Keratinocyte (primary cell): Measurements from ENCODE around the gene GFAP. TPM values are rescaled to one million over a fixed set of nuclear protein-coding genes. Genes with fewer than 3 reads are reported as not detected.

ENCODE experiments used
- DNase-seq: peaks from one replicate; pipeline ENCODE4 v3.0.0-alpha.2; 2011; ENCODE audit warnings: low read depth, missing footprints, low spot score
- FAIRE-seq: peaks from 2 replicates; lab custom pipeline; 2011; peaks lifted over from hg19 to GRCh38; lab: Jason Lieb, UNC
- H2AFZ ChIP-seq: 2 replicates; pipeline ENCODE4 v1.6.0; 2012; ENCODE audit warnings: low read length, control low read depth, inconsistent platforms; ENCODE audit not compliant: control insufficient read depth
- H3K27ac ChIP-seq: 2 replicates; pipeline ENCODE4 v1.5.1; 2011; ENCODE audit warnings: low read length; ENCODE audit not compliant: control insufficient read depth, insufficient read depth
- H3K27me3 ChIP-seq: 3 replicates; pipeline ENCODE4 v1.6.0; 2011; ENCODE audit warnings: low read length; ENCODE audit not compliant: control insufficient read depth, insufficient read depth; ENCODE audit errors: extremely low read depth
- H3K36me3 ChIP-seq, 2 experiments: 2 replicates in 1 of 2; 3 replicates in 1 of 2; pipeline ENCODE4 v1.5.1; 2011; ENCODE audit warnings: low read length in 2 of 2, mild to moderate bottlenecking in 1 of 2; ENCODE audit not compliant: control insufficient read depth in 2 of 2, insufficient read depth in 2 of 2; ENCODE audit errors: extremely low read depth in 1 of 2
- H3K4me1 ChIP-seq: 3 replicates; pipeline ENCODE4 v1.5.1; 2011; ENCODE audit warnings: low read length; ENCODE audit not compliant: control insufficient read depth, insufficient read depth; ENCODE audit errors: extremely low read depth
- H3K4me2 ChIP-seq: 3 replicates; pipeline ENCODE4 v1.6.0; 2011; ENCODE audit warnings: low read depth, low read length; ENCODE audit not compliant: control insufficient read depth, insufficient read depth; ENCODE audit errors: extremely low read depth
- H3K4me3 ChIP-seq, 3 experiments: fragments of 200-600 bp in 1 of 3; sonication (generic) in 1 of 3; 2 replicates in 2 of 3; 3 replicates in 1 of 3; pipeline ENCODE4 v1.5.1; 2011 to 2016; ENCODE audit warnings: low read length in 3 of 3, mild to moderate bottlenecking in 3 of 3, control low read depth in 2 of 3, inconsistent platforms in 1 of 3, low read depth in 1 of 3, mixed read lengths in 1 of 3, mixed run types in 1 of 3, moderate library complexity in 1 of 3; ENCODE audit not compliant: control insufficient read depth in 2 of 3, insufficient read depth in 2 of 3; ENCODE audit errors: extremely low read depth in 1 of 3
- H3K79me2 ChIP-seq: 2 replicates; pipeline ENCODE4 v1.6.0; 2012; ENCODE audit warnings: low read length; ENCODE audit not compliant: control insufficient read depth, insufficient read depth
- H3K9ac ChIP-seq: 3 replicates; pipeline ENCODE4 v1.6.0; 2011; ENCODE audit warnings: low read length; ENCODE audit not compliant: control insufficient read depth, insufficient read depth; ENCODE audit errors: extremely low read depth
- H3K9me1 ChIP-seq: 3 replicates; pipeline ENCODE4 v1.6.0; 2011; ENCODE audit warnings: low read length; ENCODE audit not compliant: control insufficient read depth, insufficient read depth; ENCODE audit errors: extremely low read depth
- H3K9me3 ChIP-seq: 2 replicates; pipeline ENCODE4 v1.5.1; 2012; ENCODE audit warnings: low read depth, low read length; ENCODE audit not compliant: control insufficient read depth
- H4K20me1 ChIP-seq: 3 replicates; pipeline ENCODE4 v1.6.0; 2011; ENCODE audit warnings: low read length; ENCODE audit not compliant: control insufficient read depth, insufficient read depth; ENCODE audit errors: extremely low read depth
- EZH2 ChIP-seq: IDR thresholded peaks from one replicate; pipeline ENCODE4 v1.6.1; 2012; ENCODE audit warnings: inconsistent platforms, mild to moderate bottlenecking, low read length, moderate library complexity
- dilution Hi-C: fragments of 300-500 bp; cut with MboI; formaldehyde crosslinking; loops from one replicate; pipeline ENCODE4 v1.7.0; 2020; ENCODE audit warnings: low sequenced_read_pairs; ENCODE audit not compliant: extremely low pct_ligation_motif_present
- polyA plus RNA-seq, 5 experiments: library from polyadenylated mRNA; depleted of rRNA in 3 of 5; stranded (reverse) in 3 of 5; stranded (forward) in 1 of 5; unstranded in 1 of 5; fragments of >200 nt; gene quantifications; 1 replicate in 1 of 5; 2 replicates in 3 of 5; 3 replicates in 1 of 5; pipeline versions ENCODE4 v1.2.1 to v1.2.3, GENCODE V29; 2011 to 2012; ENCODE audit warnings: missing spikeins in 2 of 5, low read depth in 1 of 5, low replicate concordance in 1 of 5
- TF ChIP-seq, protein P1 (sequence below), 3 experiments: IDR thresholded peaks in 1 of 3; conservative IDR thresholded peaks in 1 of 3; optimal IDR thresholded peaks in 1 of 3; 2 replicates in 2 of 3; 3 replicates in 1 of 3; pipeline versions ENCODE3 to v1.5.1; 2011; ENCODE audit warnings: low read length in 3 of 3, mild to moderate bottlenecking in 3 of 3, moderate library complexity in 2 of 3, control low read depth in 1 of 3, inconsistent platforms in 1 of 3; ENCODE audit not compliant: insufficient read depth in 2 of 3; ENCODE audit errors: extremely low read depth in 1 of 3

Gene GFAP
- polyA plus RNA-seq, 1 donor (not counting 4 experiments of a cell fraction or from before 2014, with no cell fraction given) = 0.14 TPM

DNA sequence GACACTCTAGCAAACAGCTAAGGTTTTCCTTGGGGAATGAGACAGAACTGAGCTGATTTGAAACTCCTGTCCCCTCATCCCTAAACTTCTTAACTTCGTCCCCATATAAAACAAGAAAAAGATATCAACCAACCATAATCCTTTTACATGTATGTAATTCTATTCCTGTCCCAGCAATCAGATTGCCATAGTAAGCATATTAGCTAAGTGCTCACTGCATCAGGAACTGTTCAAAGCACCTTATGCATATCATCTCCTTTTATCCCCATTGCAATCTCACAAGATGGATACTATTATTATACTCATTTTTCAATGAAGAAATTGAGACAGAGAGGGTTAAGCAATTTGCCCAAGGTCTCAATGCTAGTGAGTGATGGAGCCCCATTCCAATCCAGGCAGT, 25.5 kb upstream of the GFAP start:
- Histone ChIP-seq H3K9me3 (no peaks in the 10 kb centered on the region), H3K9ac (no peak overlapping the region), H3K4me1 (peaks cover 25% of the 10 kb centered on the region), H3K36me3 (no peaks in the 10 kb centered on the region), H3K27ac (peak overlapping the region; percentile 3), H3K9me1 (no peaks in the 10 kb centered on the region), H4K20me1 (no peaks in the 10 kb centered on the region), H3K4me2 (peak overlapping the region; percentile 52), H2AFZ (no peak overlapping the region), H3K4me3 (no peak overlapping the region), H3K79me2 (peaks cover 69% of the 10 kb centered on the region), H3K27me3 (no peaks in the 10 kb centered on the region)
- no peak for DNase-seq
- TF ChIP-seq, protein P1, sequence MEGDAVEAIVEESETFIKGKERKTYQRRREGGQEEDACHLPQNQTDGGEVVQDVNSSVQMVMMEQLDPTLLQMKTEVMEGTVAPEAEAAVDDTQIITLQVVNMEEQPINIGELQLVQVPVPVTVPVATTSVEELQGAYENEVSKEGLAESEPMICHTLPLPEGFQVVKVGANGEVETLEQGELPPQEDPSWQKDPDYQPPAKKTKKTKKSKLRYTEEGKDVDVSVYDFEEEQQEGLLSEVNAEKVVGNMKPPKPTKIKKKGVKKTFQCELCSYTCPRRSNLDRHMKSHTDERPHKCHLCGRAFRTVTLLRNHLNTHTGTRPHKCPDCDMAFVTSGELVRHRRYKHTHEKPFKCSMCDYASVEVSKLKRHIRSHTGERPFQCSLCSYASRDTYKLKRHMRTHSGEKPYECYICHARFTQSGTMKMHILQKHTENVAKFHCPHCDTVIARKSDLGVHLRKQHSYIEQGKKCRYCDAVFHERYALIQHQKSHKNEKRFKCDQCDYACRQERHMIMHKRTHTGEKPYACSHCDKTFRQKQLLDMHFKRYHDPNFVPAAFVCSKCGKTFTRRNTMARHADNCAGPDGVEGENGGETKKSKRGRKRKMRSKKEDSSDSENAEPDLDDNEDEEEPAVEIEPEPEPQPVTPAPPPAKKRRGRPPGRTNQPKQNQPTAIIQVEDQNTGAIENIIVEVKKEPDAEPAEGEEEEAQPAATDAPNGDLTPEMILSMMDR (optimal IDR thresholded peaks at IDR 0.05 in 1 of 3, IDR thresholded peaks at IDR 0.05 in 1 of 3, conservative IDR thresholded peaks at IDR 0.05 in 1 of 3; ENCODE audit: extremely low read depth in 1 of 3, insufficient read depth in 2 of 3, low read length in 3 of 3) = no peak
- TF ChIP-seq EZH2 = no peak
- FAIRE-seq = no peak
- dilution Hi-C loops = no loop called here

- Histone ChIP-seq H3K9ac (no peak overlapping the region), H3K79me2 (peaks cover 67% of the 10 kb centered on the region), H3K4me1 (peaks cover 25% of the 10 kb centered on the region), H2AFZ (no peak overlapping the region), H3K27me3 (no peaks in the 10 kb centered on the region), H3K27ac (peak overlapping the region; percentile 3), H3K9me3 (no peaks in the 10 kb centered on the region), H3K4me2 (peak overlapping the region; percentile 52), H3K9me1 (no peaks in the 10 kb centered on the region), H4K20me1 (no peaks in the 10 kb centered on the region), H3K4me3 (no peak overlapping the region), H3K36me3 (no peaks in the 10 kb centered on the region)
- DNase-seq (no peak), FAIRE-seq (peak; percentile 48)
- TF ChIP-seq EZH2 = no peak
- TF ChIP-seq, protein P1 (optimal IDR thresholded peaks at IDR 0.05 in 1 of 3, IDR thresholded peaks at IDR 0.05 in 1 of 3, conservative IDR thresholded peaks at IDR 0.05 in 1 of 3; ENCODE audit: extremely low read depth in 1 of 3, insufficient read depth in 2 of 3, low read length in 3 of 3) = no peak
- dilution Hi-C loops = no loop called here
Measured at GRCh38 chr17:44940317-44940716, 25.0 kb upstream of the GFAP start.
